ENCODE results near the gene BBS9.

The BBS9 gene

GRCh38 chr7:33356336-33356735, 227.0 kb downstream of the BBS9 start:
- no peak for DNase-seq (ENCODE audit: low read depth in 2 of 2)

- DNase-seq (ENCODE audit: low read depth in 2 of 2), result no peak
These were observed 228.5 kb downstream of the BBS9 start for GRCh38 chr7:33357846-33358245.

GRCh38 chr7:33369888-33370287, 240.5 kb downstream of the BBS9 start:
- no peak for DNase-seq (ENCODE audit: low read depth in 2 of 2)

GRCh38 chr7:33373195-33373594, 243.8 kb downstream of the BBS9 start:
- DNase-seq (ENCODE audit: low read depth in 2 of 2), result no peak

- DNase-seq (ENCODE audit: low read depth in 2 of 2), result no peak
These were observed 250.6 kb downstream of the BBS9 start for GRCh38 chr7:33379891-33380525.

- no peak for DNase-seq (ENCODE audit: low read depth in 2 of 2)
These were observed 259.0 kb downstream of the BBS9 start for GRCh38 chr7:33388332-33388731.

- no peak for DNase-seq (ENCODE audit: low read depth in 2 of 2)
These were observed 262.8 kb downstream of the BBS9 start for GRCh38 chr7:33392148-33392547.

GRCh38 chr7:33393770-33394169, 264.4 kb downstream of the BBS9 start:
- no peak for DNase-seq (ENCODE audit: low read depth in 2 of 2)

GRCh38 chr7:33395340-33395739, 266.0 kb downstream of the BBS9 start:
- DNase-seq (ENCODE audit: low read depth in 2 of 2), result no peak

GRCh38 chr7:33399528-33400213, 270.3 kb downstream of the BBS9 start:
- no peak for DNase-seq (ENCODE audit: low read depth in 2 of 2)

- no peak for DNase-seq (ENCODE audit: low read depth in 2 of 2)
These were observed 270.8 kb downstream of the BBS9 start for GRCh38 chr7:33400214-33400538.

- DNase-seq (ENCODE audit: low read depth in 2 of 2), result no peak
These were observed 280.9 kb downstream of the BBS9 start for GRCh38 chr7:33410266-33410665.

- DNase-seq (ENCODE audit: low read depth in 2 of 2), result no peak
These were observed 281.7 kb downstream of the BBS9 start for GRCh38 chr7:33411020-33411419.

GRCh38 chr7:33412331-33412730, 283.0 kb downstream of the BBS9 start:
- DNase-seq (ENCODE audit: low read depth in 2 of 2), result no peak

GRCh38 chr7:33418251-33418701, 288.9 kb downstream of the BBS9 start:
- no peak for DNase-seq (ENCODE audit: low read depth in 2 of 2)

- DNase-seq (ENCODE audit: low read depth in 2 of 2), result no peak
These were observed 291.1 kb downstream of the BBS9 start for GRCh38 chr7:33420311-33420940.

GRCh38 chr7:33421429-33421828, 292.1 kb downstream of the BBS9 start:
- DNase-seq (ENCODE audit: low read depth in 2 of 2), result no peak

GRCh38 chr7:33422141-33422540, 292.8 kb downstream of the BBS9 start:
- DNase-seq (ENCODE audit: low read depth in 2 of 2), result no peak

- no peak for DNase-seq (ENCODE audit: low read depth in 2 of 2)
These were observed 293.7 kb downstream of the BBS9 start for GRCh38 chr7:33422825-33423645.

- DNase-seq (ENCODE audit: low read depth in 2 of 2), result no peak
These were observed 294.3 kb downstream of the BBS9 start for GRCh38 chr7:33423646-33424020.

GRCh38 chr7:33425395-33425794, 296.0 kb downstream of the BBS9 start:
- DNase-seq (ENCODE audit: low read depth in 2 of 2), result no peak

- no peak for DNase-seq (ENCODE audit: low read depth in 2 of 2)
These were observed 296.7 kb downstream of the BBS9 start for GRCh38 chr7:33425929-33426678.

Measured in fibroblast of skin of left biceps (primary cell).